ENCODE results near the gene SLC35B1. TPM values are rescaled to one million over a fixed set of nuclear protein-coding genes. Genes with fewer than 3 reads are reported as not detected.
"Not testable (repeated sequence)": the region's sequence is repeated elsewhere in the genome, so short reads cannot be mapped to it uniquely, and the experiment has no call there.

The SLC35B1 gene
- polyA plus RNA-seq, 1 donor: 53.1 TPM

DNA sequence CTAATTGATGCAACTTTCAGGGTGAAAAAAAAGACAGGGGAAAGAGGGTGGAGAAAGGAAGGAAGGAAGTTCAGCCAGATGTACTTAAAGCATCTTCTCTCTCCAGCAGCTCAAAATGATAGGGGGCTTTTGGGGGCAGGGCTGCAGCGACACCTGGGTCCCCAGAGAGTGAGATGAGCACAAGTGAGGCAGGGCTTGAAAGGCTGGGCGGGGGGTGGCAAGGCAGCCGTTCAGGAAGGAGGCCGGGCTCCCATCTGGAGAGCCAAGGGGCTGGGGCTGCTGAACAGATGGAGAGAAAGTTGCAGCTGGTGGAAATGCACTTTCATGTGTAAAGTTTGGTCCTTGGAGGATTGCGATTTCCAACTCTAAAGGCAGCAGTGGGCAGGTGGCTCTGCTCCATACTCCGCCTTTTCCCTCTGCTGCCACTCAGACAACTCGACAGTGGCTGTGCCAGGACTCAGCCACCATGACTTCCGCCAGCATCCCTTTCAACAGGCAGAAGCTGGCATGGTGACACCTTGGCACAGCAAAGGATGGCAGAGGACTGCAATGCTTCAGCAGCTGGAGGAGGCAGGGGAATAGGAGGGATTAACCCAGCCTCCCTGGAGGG, 7.7 kb downstream of the SLC35B1 start:
- no peak for DNase-seq (ENCODE audit: low read depth)

DNA sequence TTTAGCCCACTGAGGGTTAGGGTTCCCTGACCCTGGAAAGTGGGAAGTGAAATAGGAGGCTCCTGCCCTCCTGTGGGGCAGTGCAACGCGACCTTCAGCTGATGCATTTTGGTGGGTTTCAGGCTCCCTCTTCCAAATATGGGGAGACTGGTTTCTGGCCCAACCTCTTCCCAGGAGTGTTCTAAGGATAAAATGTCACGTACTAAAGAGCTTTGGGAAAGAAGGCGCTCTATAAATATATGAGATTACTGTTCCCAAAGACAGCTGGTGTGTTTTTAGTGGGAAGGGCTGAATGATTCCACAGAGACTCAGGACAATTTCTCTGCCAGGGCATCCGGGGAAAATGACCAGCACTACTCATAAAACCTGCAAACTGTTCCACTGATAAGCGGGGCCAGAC, 9.8 kb downstream of the SLC35B1 start:
- DNase-seq (ENCODE audit: low read depth): no peak

GRCh38 chr17:49696233-49696761, 11.5 kb downstream of the SLC35B1 start:
- no peak for DNase-seq (ENCODE audit: low read depth)

DNA sequence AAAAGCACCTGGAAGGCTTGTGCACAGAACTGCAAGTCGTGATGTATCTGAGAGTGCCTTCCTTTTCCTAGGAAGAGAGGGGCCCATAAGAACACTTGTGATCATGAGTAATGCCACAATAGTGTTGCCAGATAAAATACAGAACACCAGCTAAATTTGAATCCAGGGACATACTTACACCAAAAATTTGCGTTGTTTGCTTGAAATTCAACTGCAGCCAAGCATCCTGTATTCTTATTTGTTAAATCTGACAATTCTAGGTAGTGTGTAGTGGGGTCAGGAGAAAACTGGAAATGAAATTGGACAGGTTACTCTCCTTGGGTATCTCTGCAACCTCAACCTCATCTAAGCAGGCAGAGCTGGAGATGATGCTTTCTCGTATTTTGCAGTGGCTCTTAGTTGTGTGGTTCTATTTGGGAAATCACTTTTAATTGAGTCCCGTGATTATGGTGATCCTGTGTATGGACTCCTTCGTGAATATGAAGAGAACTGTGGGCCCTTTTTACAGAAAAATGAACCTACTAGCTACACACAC, 12.0 kb downstream of the SLC35B1 start:
- no peak for DNase-seq (ENCODE audit: low read depth)

GRCh38 chr17:49694847-49695697, 12.7 kb downstream of the SLC35B1 start:
- no peak for DNase-seq (ENCODE audit: low read depth)

DNA sequence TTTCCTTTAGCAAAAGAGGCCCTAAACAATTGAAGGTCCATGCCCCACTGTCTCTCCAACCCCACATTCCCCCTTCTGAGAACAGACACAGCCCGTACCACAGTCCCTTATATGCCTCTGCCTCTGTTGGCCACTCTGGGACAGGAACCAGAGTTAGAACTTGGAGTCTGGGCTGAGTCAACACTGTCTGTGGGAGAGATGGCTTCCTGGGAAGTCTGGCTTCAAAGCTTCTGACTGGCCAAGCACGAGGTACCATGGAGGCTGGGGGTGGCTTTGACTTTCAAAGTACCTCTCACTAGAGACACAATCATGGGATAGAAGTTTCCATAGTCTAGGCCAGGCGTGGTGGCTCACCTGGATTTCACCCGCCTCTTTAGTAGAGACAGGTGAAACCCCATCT, 15.0 kb downstream of the SLC35B1 start:
- DNase-seq (ENCODE audit: low read depth): no peak

DNA sequence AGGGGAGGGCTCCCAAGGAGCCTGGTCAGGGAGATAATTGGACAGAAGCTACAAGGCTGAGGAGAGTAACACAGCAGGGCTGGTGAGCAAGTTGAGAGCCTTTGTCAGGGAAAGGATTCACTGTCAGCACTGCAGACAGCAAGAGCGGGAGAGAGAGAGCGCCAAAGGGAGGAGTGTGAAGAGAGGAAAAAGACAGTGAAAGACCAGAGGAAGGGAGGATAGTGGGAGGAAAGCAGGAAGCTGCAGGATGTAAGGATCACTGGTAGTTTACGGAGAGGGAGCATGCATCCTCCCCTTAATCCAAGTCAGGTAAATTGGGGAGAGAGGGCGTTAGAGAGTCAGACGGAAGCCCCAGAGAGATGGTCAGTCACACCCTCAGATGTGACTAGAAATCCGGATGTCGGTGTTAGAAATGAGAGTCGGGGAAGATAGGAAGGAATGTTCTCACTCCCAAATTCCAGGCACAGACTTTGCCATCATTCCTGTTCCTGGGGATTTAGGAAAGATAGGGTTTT, 16.0 kb downstream of the SLC35B1 start:
- DNase-seq (ENCODE audit: low read depth): no peak

GRCh38 chr17:49691086-49691676, 16.6 kb downstream of the SLC35B1 start:
- no peak for DNase-seq (ENCODE audit: low read depth)

DNA sequence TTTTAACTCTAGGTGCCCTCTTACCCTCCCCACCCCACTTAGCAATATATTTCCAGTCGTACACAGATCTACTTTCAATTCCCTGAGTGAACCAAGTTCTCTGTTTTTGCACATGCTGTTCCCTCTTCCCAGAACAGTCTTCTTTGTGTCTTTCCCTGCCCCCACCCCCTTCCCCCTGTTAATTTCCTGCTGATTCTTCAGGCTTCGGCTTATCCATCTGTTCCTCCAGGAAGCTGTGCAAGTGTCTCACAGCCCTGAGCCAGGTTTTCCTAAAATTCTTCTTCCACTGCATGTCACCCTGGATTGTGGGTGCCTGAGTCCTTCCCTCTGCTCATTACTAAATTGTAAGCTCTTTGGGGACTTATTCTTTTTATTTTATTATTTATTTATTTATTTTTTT, 17.5 kb downstream of the SLC35B1 start:
- no peak for DNase-seq (ENCODE audit: low read depth)

- no peak for DNase-seq (ENCODE audit: low read depth)
Observed at GRCh38 chr17:49688848-49689247, 18.9 kb downstream of the SLC35B1 start.

- no peak for DNase-seq (ENCODE audit: low read depth)
Observed at GRCh38 chr17:49687878-49688491, 19.8 kb downstream of the SLC35B1 start.

GRCh38 chr17:49681106-49681979, 26.4 kb downstream of the SLC35B1 start:
- DNase-seq (ENCODE audit: low read depth): no peak

DNA sequence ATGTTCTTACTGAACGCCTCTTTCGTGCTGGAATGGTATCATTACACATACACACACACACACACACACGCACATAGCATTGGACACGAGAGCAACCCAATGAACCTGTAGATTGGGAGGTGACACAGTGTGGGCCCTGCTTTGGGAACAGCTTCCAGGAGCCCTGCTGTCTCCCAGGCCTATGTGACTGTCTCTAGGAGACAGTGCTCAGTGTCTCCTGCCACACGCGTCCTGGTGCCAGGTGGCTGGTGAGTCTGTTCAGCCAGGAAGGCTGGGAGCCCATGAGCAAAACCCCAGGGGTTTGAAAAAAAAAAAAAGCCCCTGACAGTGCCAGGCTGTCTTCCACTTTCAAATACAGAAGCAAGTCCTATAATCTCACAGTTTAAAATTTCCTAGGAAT, 27.4 kb downstream of the SLC35B1 start:
- DNase-seq (ENCODE audit: low read depth): no peak

DNA sequence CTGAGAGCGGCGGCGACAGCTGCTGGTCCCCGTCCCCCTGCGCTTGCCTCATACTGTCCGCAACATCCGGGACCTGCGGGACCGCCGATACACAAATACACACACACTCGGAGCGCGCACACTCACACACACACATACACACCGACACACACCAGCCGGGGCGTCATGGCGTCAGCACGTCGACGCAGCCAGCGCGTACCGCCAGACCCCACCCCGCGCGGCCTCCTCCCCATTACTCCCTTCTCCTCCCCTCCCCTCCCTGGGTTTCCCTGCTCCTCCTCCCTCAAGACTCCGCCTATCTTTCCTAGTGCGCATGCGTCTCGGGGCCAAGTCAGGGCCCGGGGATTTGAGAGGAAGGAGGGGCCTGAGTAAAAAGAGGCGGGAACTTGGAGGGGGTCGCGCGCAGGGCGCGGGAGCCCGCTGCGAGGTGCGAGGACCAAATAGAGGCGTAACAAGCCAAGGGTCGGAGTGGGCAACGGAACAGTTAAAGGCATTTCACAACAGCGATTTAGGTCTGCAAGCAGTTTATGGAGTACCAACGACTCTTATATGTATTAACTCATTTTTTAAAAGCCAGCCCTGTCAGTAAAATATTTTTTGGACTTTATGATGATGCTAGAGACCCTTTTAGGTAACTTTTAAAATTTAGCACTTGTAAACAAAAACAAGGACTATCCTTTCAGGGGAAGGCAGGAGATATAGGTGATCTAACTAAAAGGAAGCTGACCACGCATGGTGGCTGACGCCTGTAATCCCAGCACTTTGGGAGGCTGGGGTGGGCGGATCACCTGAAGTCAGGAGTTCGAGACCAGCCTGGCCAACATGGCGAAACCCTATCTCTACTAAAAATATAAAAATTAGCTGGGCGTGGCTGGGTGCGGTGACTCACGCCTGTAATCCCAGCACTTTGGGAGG, 29.6 kb downstream of the SLC35B1 start, which contains the start of gene SPOP:
Gene SPOP, minus strand, starts transcription at position 165 of the 915 bp plus-strand sequence. CDS start 55,287 bp downstream, outside the sequence.
- DNase-seq (ENCODE audit: low read depth): peak; percentile 97

GRCh38 chr17:49677134-49677932, 30.4 kb downstream of the SLC35B1 start:
- DNase-seq (ENCODE audit: low read depth): peak; percentile 94

- no peak for DNase-seq (ENCODE audit: low read depth)
Observed at GRCh38 chr17:49676276-49676868, 31.4 kb downstream of the SLC35B1 start.

GRCh38 chr17:49674507-49674906, 33.3 kb downstream of the SLC35B1 start:
- DNase-seq (ENCODE audit: low read depth): no peak

GRCh38 chr17:49673679-49674078, 34.1 kb downstream of the SLC35B1 start:
- DNase-seq (ENCODE audit: low read depth): not testable (repeated sequence)

All from forelimb muscle (tissue), 1 donor.